IMR-90 (cell line): ENCODE data around the gene SPIN1. TPM values are rescaled to one million over a fixed set of nuclear protein-coding genes. Genes with fewer than 3 reads are reported as not detected.

Experiments used
- ATAC-seq: fragments of 200-7000 bp; cut with Tn5 transposase; 2 replicates; pipeline ENCODE4 v1.9.1; 2020; ENCODE audit warnings: low read depth, mild to moderate bottlenecking, moderate library complexity
- BruUV-seq: library from RNA; stranded (reverse); fragments of 400-500 nt; replicated peaks from 2 replicates; lab custom pipeline; 2021; lab: Mats Ljungman, UMichigan
- CTCF ChIA-PET: fragments of 300-600 bp; formaldehyde crosslinking; extraction: SDS; loops from one replicate; lab custom pipeline; 2021; ENCODE audit warnings: antibody characterized with exemption; lab: Yijun Ruan, JAX
- POLR2A ChIA-PET: fragments of 300-600 bp; sonication (Branson Sonifier 250); formaldehyde crosslinking; loops from one replicate; lab custom pipeline; 2022; ENCODE audit warnings: antibody characterized with exemption; ENCODE audit not compliant: unreplicated experiment; lab: Charles Lee
- DNase-seq: peaks from one replicate; pipeline ENCODE4 v3.0.0; 2013
- H2AFZ ChIP-seq: replicated peaks from 2 replicates; pipeline ENCODE3; 2013; ENCODE audit warnings: low read length, mild to moderate bottlenecking; ENCODE audit not compliant: poor library complexity
- H2AK5ac ChIP-seq: 2 replicates; pipeline ENCODE4 v1.6.1; 2013; ENCODE audit warnings: low read depth, low read length, inconsistent platforms
- H2AK9ac ChIP-seq: replicated peaks from 2 replicates; pipeline ENCODE3; 2013; ENCODE audit warnings: mild to moderate bottlenecking, low read depth, low read length, moderate library complexity; ENCODE audit not compliant: poor library complexity
- H2BK120ac ChIP-seq: 2 replicates; pipeline ENCODE4 v1.6.1; 2013; ENCODE audit warnings: low read depth, low read length, inconsistent platforms
- H2BK15ac ChIP-seq: 3 replicates; pipeline ENCODE4 v1.6.1; 2013; ENCODE audit warnings: low read depth, low read length, inconsistent platforms
- H2BK20ac ChIP-seq: 2 replicates; pipeline ENCODE4 v1.6.1; 2013; ENCODE audit warnings: low read depth, mild to moderate bottlenecking, inconsistent platforms, low read length, moderate library complexity
- H2BK5ac ChIP-seq: 2 replicates; pipeline ENCODE4 v1.6.1; 2013; ENCODE audit warnings: mild to moderate bottlenecking, low read depth, low read length, inconsistent platforms; ENCODE audit not compliant: poor library complexity, severe bottlenecking
- H3K14ac ChIP-seq: replicated peaks from 2 replicates; pipeline ENCODE4 v1.6.1; 2013; ENCODE audit warnings: low read depth, low read length, inconsistent platforms
- H3K18ac ChIP-seq: 2 replicates; pipeline ENCODE4 v1.6.1; 2013; ENCODE audit warnings: low read depth, low read length, control low read depth
- H3K23ac ChIP-seq: 2 replicates; pipeline ENCODE4 v1.6.1; 2013; ENCODE audit warnings: low read depth, low read length, inconsistent platforms
- H3K27ac ChIP-seq: 2 replicates; pipeline ENCODE4 v1.5.1; 2013; ENCODE audit warnings: mild to moderate bottlenecking, control low read depth, low read length; ENCODE audit not compliant: insufficient read depth
- H3K27me3 ChIP-seq: 2 replicates; pipeline ENCODE4 v1.6.1; 2013; ENCODE audit warnings: low read length; ENCODE audit not compliant: control insufficient read depth, insufficient read depth
- H3K36me3 ChIP-seq: 2 replicates; pipeline ENCODE4 v1.6.1; 2013; ENCODE audit warnings: low read length, mixed read lengths; ENCODE audit not compliant: control insufficient read depth, insufficient read depth
- H3K4ac ChIP-seq: 2 replicates; pipeline ENCODE4 v1.6.1; 2013; ENCODE audit warnings: low read depth, low read length, inconsistent platforms
- H3K4me1 ChIP-seq: 2 replicates; pipeline ENCODE4 v1.6.1; 2013; ENCODE audit warnings: low read length, mixed read lengths; ENCODE audit not compliant: control insufficient read depth, insufficient read depth
- H3K4me2 ChIP-seq: 2 replicates; pipeline ENCODE4 v1.6.1; 2013; ENCODE audit warnings: low read depth, mild to moderate bottlenecking, control low read depth, low read length, moderate library complexity
- H3K4me3 ChIP-seq: 2 replicates; pipeline ENCODE4 v1.5.1; 2013; ENCODE audit warnings: low read depth, mild to moderate bottlenecking, control low read depth, low read length, moderate library complexity; ENCODE audit not compliant: insufficient read depth
- H3K56ac ChIP-seq: 2 replicates; pipeline ENCODE4 v1.6.1; 2013; ENCODE audit warnings: low read length, inconsistent platforms; ENCODE audit not compliant: insufficient read depth; ENCODE audit errors: extremely low read depth
- H3K79me1 ChIP-seq, 2 experiments: 2 replicates each; pipeline ENCODE4 v1.6.1; 2013; ENCODE audit warnings: low read length in 2 of 2, inconsistent platforms in 1 of 2, low read depth in 1 of 2
- H3K9ac ChIP-seq: 2 replicates; pipeline ENCODE4 v1.6.1; 2013; ENCODE audit warnings: low read depth, low read length, control low read depth
- H3K9me1 ChIP-seq: 2 replicates; pipeline ENCODE4 v1.6.1; 2013; ENCODE audit warnings: low read length, inconsistent platforms; ENCODE audit not compliant: insufficient read depth
- H3K9me3 ChIP-seq: 2 replicates; pipeline ENCODE4 v1.6.1; 2013; ENCODE audit warnings: low read length; ENCODE audit not compliant: control insufficient read depth, insufficient read depth
- H4K20me1 ChIP-seq: 2 replicates; pipeline ENCODE4 v1.6.1; 2013; ENCODE audit warnings: low read length, inconsistent platforms; ENCODE audit not compliant: insufficient read depth
- H4K5ac ChIP-seq: 2 replicates; pipeline ENCODE4 v1.6.1; 2013; ENCODE audit warnings: mild to moderate bottlenecking, low read depth, low read length, control low read depth
- H4K8ac ChIP-seq, 2 experiments: 2 replicates each; pipeline ENCODE4 v1.6.1; 2013; ENCODE audit warnings: low read depth in 2 of 2, low read length in 2 of 2, control low read depth in 1 of 2, inconsistent platforms in 1 of 2
- H4K91ac ChIP-seq: 2 replicates; pipeline ENCODE4 v1.6.1; 2013; ENCODE audit warnings: low read depth, low read length, inconsistent platforms; ENCODE audit not compliant: insufficient read depth
- CEBPB ChIP-seq: IDR thresholded peaks from 2 replicates; pipeline ENCODE4 v1.6.1; 2012; ENCODE audit warnings: low read depth, low read length, improper control_type of control experiment
- FOS ChIP-seq: fragments of 150-350 bp; IDR thresholded peaks from 2 replicates; pipeline ENCODE4 v1.6.1; 2016; ENCODE audit warnings: low read depth, low read length
- MAZ ChIP-seq: IDR thresholded peaks from 2 replicates; pipeline ENCODE4 v1.6.1; 2012; ENCODE audit warnings: low read depth, mild to moderate bottlenecking, low read length, improper control_type of control experiment, moderate library complexity, borderline replicate concordance
- MXI1 ChIP-seq: IDR thresholded peaks from 2 replicates; pipeline ENCODE4 v1.6.1; 2012; ENCODE audit warnings: low read depth, mild to moderate bottlenecking, low read length, moderate library complexity, borderline replicate concordance
- NFE2L2 ChIP-seq: fragments of 150-350 bp; IDR thresholded peaks from 2 replicates; pipeline ENCODE4 v1.6.1; 2016; ENCODE audit warnings: low read depth, mild to moderate bottlenecking, low read length
- POLR2A ChIP-seq: IDR thresholded peaks from 2 replicates; pipeline ENCODE4 v1.6.1; 2012; ENCODE audit warnings: mild to moderate bottlenecking, low read depth, low read length
- RAD21 ChIP-seq: IDR thresholded peaks from 2 replicates; pipeline ENCODE4 v1.6.1; 2012; ENCODE audit warnings: low read length, improper control_type of control experiment
- RCOR1 ChIP-seq: IDR thresholded peaks from 2 replicates; pipeline ENCODE4 v1.6.1; 2012; ENCODE audit warnings: mild to moderate bottlenecking, low read length, improper control_type of control experiment; ENCODE audit not compliant: insufficient replicate concordance
- RFX5 ChIP-seq: IDR thresholded peaks from 2 replicates; pipeline ENCODE4 v1.8.0; 2012; ENCODE audit warnings: low read depth, mild to moderate bottlenecking, low read length, moderate library complexity
- SMC3 ChIP-seq: fragments of 150-350 bp; IDR thresholded peaks from 2 replicates; pipeline ENCODE4 v1.6.1; 2016; ENCODE audit warnings: low read depth, mild to moderate bottlenecking, antibody characterized with exemption, low read length, moderate library complexity
- WGBS, 2 experiments: methylation state at CpG; one replicate each; pipeline versions ENCODE4 v1.1.5 to v1.1.7; 2013; ENCODE audit warnings: missing lambda C conversion rate in 2 of 2; ENCODE audit not compliant: insufficient read length in 1 of 2; ENCODE audit errors: extremely low coverage in 2 of 2; 5-methylcytosine and 5-hydroxymethylcytosine counted together
- dilution Hi-C: fragments of 300-500 bp; cut with HindIII; formaldehyde crosslinking; loops from one replicate; pipeline ENCODE4 v1.14.3; 2018; ENCODE audit warnings: low sequenced_read_pairs; ENCODE audit not compliant: unreplicated experiment
- in situ Hi-C: fragments of 300-500 bp; cut with MboI; formaldehyde crosslinking; loops from 3 replicates; pipeline ENCODE4 v1.14.3; 2019; ENCODE audit warnings: low sequenced_read_pairs, inconsistent platforms, mixed read lengths
- intact Hi-C: fragments of 100-400 bp; cut with micrococcal nuclease; formaldehyde crosslinking; loops from 2 replicates; pipeline ENCODE4 v1.10.0; 2022
- polyA plus RNA-seq, 3 experiments: library from polyadenylated mRNA; depleted of rRNA; stranded (reverse); fragments of >200 nt; gene quantifications; 2 replicates each; pipeline ENCODE4 v1.2.3, GENCODE V29; 2012; ENCODE audit warnings: low replicate concordance in 1 of 3
- total RNA-seq: library from RNA; depleted of rRNA; stranded (reverse); fragments of >200 nt; gene quantifications from 2 replicates; pipeline ENCODE4 v1.2.3, GENCODE V29; 2012
- TF ChIP-seq, protein P1 (sequence below): fragments of 150-350 bp; IDR thresholded peaks from 2 replicates; pipeline ENCODE4 v1.6.1; 2017; ENCODE audit warnings: mild to moderate bottlenecking, antibody characterized with exemption, low read length, low read depth
- TF ChIP-seq, protein P2 (sequence below): fragments of 150-350 bp; IDR thresholded peaks from 2 replicates; pipeline ENCODE4 v1.6.1; 2016; ENCODE audit warnings: low read depth, mild to moderate bottlenecking, low read length, moderate library complexity, borderline replicate concordance
- TF ChIP-seq, protein P3 (sequence below): conservative IDR thresholded peaks from 2 replicates; pipeline ENCODE4 v1.5.1; 2012; ENCODE audit warnings: mild to moderate bottlenecking, low read depth, low read length, improper control_type of control experiment

SPIN1 gene
- total and polyA plus RNA-seq, 2 of the 4 experiments (the other 2 are of a cell fraction), result 63.3 to 141 TPM

DNA sequence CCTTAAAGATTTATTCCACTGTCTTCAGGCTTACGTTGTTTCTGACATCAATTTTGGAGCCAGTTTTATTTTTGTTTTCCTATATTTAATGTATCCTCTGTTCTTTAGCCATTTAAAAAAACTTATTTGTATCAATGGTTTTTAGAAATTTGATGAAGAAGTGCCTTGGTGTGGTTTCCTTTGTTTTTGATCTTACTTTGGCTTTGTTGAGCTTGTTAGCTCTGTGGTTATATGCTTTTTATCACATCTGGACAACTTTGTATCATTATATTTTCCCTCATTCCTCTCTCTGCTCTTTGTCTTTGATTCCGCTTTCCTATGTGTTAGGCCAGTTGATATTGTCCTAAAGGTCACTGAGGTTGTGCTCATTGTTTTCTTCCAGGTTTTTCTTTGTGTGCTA, 58.5 kb downstream of the SPIN1 start:
- ChIA-PET CTCF (no interaction called here), POLR2A (interaction anchor here (0.6 kb wide), 1 partner anchor 29 kb away, joined by 13 read pairs; no protein-coding TSS in a partner anchor)
- no peak overlapping the region for H3K56ac ChIP-seq
- no peak overlapping the region for H3K4ac ChIP-seq
- no peak overlapping the region for H2BK15ac ChIP-seq
- no peak overlapping the region for H3K23ac ChIP-seq
- no peak overlapping the region for H3K9ac ChIP-seq
- no peak overlapping the region for H2AK5ac ChIP-seq
- no peak overlapping the region for H2BK5ac ChIP-seq
- dilution Hi-C loops (no loop called here), intact Hi-C loops (no loop called here), in situ Hi-C loops (no loop called here)
- peaks cover 6% of the 10 kb centered on the region for H3K4me1 ChIP-seq
- H3K36me3 ChIP-seq, result peaks cover 15% of the 10 kb centered on the region
- no CpG with 5 or more reads among the region's 2 CpGs for WGBS, 2 experiments
- peaks cover 26% of the 10 kb centered on the region for H4K20me1 ChIP-seq
- no TSS peak for BruUV-seq
- no peak overlapping the region for H2BK20ac ChIP-seq
- H4K5ac ChIP-seq, result no peak overlapping the region
- H2AK9ac ChIP-seq, result no peak overlapping the region
- H3K27ac ChIP-seq, result no peak overlapping the region
- no peak overlapping the region for H3K4me2 ChIP-seq
- no peak overlapping the region for H4K8ac ChIP-seq
- no peak overlapping the region for H2BK120ac ChIP-seq
- DNase-seq, result no peak
- peaks cover 11% of the 10 kb centered on the region for H3K9me1 ChIP-seq
- TF ChIP-seq NFE2L2 (no peak), POLR2A (no peak), MAZ (no peak), RAD21 (no peak), FOS (no peak), RFX5 (no peak), CEBPB (no peak), SMC3 (no peak), RCOR1 (no peak), MXI1 (no peak)
- TF ChIP-seq, protein P1, sequence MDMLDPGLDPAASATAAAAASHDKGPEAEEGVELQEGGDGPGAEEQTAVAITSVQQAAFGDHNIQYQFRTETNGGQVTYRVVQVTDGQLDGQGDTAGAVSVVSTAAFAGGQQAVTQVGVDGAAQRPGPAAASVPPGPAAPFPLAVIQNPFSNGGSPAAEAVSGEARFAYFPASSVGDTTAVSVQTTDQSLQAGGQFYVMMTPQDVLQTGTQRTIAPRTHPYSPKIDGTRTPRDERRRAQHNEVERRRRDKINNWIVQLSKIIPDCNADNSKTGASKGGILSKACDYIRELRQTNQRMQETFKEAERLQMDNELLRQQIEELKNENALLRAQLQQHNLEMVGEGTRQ, result no peak
- TF ChIP-seq, protein P2, sequence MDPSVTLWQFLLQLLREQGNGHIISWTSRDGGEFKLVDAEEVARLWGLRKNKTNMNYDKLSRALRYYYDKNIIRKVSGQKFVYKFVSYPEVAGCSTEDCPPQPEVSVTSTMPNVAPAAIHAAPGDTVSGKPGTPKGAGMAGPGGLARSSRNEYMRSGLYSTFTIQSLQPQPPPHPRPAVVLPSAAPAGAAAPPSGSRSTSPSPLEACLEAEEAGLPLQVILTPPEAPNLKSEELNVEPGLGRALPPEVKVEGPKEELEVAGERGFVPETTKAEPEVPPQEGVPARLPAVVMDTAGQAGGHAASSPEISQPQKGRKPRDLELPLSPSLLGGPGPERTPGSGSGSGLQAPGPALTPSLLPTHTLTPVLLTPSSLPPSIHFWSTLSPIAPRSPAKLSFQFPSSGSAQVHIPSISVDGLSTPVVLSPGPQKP, result no peak
- TF ChIP-seq, protein P3, sequence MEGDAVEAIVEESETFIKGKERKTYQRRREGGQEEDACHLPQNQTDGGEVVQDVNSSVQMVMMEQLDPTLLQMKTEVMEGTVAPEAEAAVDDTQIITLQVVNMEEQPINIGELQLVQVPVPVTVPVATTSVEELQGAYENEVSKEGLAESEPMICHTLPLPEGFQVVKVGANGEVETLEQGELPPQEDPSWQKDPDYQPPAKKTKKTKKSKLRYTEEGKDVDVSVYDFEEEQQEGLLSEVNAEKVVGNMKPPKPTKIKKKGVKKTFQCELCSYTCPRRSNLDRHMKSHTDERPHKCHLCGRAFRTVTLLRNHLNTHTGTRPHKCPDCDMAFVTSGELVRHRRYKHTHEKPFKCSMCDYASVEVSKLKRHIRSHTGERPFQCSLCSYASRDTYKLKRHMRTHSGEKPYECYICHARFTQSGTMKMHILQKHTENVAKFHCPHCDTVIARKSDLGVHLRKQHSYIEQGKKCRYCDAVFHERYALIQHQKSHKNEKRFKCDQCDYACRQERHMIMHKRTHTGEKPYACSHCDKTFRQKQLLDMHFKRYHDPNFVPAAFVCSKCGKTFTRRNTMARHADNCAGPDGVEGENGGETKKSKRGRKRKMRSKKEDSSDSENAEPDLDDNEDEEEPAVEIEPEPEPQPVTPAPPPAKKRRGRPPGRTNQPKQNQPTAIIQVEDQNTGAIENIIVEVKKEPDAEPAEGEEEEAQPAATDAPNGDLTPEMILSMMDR, result no peak
- ATAC-seq, result no peak
- H3K27me3 ChIP-seq, result no peaks in the 10 kb centered on the region
- no peak overlapping the region for H3K18ac ChIP-seq
- H3K79me1 ChIP-seq, result peaks cover 31 to 72% of the 10 kb centered on the region in 2 experiments
- no peak overlapping the region for H3K4me3 ChIP-seq
- H4K91ac ChIP-seq, result no peak overlapping the region
- H3K14ac ChIP-seq, result no peak overlapping the region
- no peaks in the 10 kb centered on the region for H3K9me3 ChIP-seq
- no peak overlapping the region for H2AFZ ChIP-seq
